HG03196 (cell line): ENCODE data around the gene RAB11FIP4.

Experiments used
- ATAC-seq: cut with Tn5 transposase; IDR thresholded peaks from one replicate; pipeline ENCODE4 v1.9.1; 2021; ENCODE audit not compliant: unreplicated experiment

The RAB11FIP4 gene

GRCh38 chr17:31385428-31386285, 5.8 kb upstream of the RAB11FIP4 start:
- no peak for ATAC-seq

GRCh38 chr17:31386542-31387075, 4.9 kb upstream of the RAB11FIP4 start:
- ATAC-seq: no peak

GRCh38 chr17:31387438-31387837, 4.0 kb upstream of the RAB11FIP4 start:
- no peak for ATAC-seq

DNA sequence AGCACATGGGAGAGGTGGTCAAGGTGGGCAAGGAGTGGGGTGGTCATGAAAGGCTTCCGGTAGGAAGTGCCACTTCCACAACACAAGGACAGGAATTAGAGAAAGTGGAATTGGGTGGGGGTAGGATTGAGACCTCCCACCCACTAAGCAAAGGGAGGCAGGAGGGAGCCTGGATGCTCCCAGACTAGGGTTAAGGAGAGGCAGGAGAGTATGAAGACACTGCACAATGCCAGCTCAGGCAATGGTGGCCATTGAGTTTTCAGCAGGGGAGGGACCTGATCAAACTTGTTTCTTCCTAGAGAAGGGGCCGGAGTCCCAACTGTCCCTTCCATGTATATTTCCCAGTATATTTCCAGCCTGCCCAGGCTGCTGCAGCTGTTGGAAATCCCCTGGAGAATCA, 3.1 kb upstream of the RAB11FIP4 start:
- no peak for ATAC-seq

DNA sequence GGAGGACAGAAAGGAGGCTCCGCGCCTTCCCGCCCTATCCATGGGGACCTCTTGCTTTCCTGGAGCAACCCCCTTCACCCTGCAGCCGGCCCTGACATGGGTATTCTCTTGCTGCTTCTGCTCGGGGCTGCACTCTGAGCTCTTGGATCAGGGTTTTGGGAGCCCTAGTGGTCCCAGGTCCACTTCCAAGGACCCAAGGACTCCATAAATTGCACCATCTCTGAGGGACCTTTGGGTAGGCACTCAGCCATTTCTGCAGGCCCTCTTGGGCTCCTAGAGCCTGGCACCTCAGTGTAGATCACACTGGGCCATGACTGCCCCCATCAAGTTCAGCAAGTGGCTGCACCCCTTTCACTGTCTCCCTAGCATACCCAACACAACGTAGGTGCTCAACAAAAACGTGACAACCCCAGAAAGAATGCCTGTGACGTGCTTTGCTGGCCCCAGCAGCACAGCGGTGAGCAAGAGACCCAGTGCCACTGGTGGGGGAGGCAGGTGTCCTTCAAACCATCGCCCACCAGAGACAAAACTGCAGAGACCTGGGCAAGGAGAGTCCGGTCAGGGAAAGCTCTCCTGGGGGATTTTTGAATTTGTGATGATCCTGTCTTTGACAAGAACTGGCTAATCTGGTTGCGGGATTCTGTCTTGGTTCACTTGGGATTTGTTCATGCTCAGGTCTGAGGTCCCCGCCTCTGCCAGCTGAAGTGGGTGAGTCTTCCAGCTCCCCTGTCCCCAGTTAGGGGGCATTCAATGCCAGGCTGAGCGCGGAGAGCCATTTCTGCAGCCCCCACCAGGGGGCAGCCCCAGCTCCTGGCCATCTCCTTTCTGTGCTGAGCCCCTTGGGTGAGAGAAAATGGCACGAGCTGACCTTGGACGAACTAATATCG, 2.5 kb upstream of the RAB11FIP4 start:
- ATAC-seq: no peak

- ATAC-seq: no peak
These were observed 1.7 kb upstream of the RAB11FIP4 start for GRCh38 chr17:31389657-31390381.

- ATAC-seq: no peak
These were observed 1.1 kb upstream of the RAB11FIP4 start for GRCh38 chr17:31390426-31390747.

DNA sequence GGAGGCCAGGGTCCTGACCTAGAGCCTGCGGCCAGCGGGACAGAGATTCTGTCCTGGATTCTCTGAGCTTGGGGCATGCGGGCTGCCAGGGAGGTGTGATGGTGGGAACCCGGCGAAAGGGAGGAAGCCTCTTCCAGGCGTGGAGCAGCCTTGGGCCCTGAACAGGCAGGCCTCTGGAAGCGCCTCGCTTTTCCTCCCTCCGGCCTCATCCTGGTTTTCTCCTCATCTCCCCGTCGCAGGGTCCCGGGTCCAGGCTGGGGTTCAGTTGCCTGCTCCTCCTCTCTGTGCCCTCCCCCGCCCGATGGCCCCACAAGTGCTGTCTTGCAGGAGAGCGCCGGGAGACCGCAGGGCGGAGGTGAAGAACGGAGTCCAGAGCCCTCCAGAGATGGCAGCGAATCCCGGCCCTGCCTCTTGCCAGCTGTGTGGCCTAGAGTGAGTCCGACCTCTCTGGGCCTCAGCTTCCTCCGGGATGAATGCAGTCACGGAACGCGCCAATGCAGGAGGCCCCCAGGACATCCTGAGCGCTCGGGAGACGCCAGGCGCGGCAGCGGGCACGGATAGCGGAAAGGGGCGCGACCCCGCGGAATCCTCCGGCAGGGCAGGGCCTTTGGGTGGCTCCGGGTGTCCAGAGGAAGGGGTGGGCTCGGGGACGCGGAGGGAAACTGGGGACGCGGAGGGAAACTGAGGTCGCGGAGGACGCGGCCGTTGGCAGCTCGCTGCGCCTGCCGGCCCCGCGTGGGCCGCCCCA, 553 bp upstream of the RAB11FIP4 start:
- ATAC-seq: no peak

DNA sequence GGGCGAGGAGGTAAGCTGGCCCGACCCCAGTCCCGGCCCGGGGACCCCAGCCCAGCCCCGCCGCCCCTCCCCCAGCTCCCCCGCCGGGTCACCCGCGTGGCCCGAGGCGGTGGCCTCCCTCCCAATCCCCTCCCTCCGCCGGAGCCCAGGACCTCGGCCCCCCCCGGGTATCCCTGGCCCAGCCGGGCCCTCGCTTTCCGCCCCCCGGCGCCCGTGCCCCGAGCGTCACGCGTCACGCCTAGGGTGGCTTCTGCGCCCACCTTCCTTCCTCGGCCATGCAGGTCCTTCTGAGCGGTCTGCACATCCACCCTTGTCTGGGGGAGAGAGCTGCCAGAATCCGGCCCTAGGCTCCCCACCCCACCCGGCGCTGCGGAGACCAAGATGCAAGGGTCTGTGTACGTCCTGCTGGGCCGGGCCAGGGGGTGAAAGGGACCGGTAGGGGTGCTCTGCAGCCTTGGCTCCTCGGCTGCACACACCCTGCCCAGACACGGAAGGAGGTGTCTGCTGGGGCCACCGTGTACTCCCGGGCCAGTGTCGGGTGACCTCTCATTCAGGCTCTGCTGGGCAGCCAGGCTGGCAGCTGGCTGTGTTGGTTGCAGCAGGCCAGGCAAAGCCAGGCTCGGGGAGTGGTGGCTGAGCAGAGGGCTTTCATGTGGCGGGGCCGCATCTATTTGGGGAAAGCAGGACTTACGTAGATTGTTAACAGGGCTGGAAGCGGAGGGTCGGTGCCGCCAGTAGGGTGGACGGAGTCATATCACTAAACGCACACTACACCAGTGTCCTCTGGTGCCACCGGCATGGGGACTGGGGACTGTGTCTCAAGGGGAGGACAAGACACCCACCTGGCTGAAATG, 754 bp downstream of the RAB11FIP4 start:
- ATAC-seq: no peak

DNA sequence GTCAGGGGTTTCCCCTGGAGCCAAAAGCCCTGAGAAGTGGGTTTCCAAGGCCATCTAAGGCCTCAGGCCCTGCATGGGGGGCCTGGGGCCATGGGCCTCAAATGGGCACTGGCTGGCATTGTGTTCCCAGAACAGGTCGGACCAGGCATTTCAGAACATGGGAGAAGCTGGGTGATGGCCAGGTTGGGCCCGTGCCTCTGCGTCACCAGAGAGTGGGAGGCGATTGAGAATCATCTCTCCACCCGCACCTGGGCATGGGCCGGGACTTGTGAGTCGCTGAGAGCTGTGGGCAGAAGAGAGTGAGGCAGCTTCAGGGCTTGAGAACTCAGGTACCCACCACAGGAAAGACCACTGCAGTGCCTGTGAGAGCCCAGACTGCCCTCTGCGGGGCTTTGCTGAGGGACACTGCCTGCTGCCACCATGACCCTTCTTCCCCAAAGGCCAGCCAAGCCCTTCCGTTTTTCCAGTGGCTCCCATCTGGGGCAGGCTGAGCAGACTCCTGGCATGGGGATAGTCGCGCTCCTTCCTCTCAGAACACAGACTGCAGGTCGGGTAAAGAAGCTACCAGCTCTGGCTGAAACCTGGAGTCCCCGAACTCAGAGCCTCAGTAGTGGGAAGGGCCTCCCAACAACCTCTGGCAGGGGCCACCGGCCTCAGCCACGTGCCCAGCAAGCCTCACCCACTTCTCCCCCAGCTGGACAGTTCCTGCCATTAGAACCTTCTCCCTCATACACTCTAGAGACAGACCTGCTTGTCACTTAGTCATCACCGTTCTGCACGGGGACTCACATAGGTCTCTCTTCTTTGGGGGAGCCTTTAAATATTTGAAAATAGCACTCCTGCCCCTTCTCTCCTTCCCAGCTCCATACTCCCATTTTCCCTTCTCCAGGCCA, 1.6 kb downstream of the RAB11FIP4 start:
- ATAC-seq: no peak

DNA sequence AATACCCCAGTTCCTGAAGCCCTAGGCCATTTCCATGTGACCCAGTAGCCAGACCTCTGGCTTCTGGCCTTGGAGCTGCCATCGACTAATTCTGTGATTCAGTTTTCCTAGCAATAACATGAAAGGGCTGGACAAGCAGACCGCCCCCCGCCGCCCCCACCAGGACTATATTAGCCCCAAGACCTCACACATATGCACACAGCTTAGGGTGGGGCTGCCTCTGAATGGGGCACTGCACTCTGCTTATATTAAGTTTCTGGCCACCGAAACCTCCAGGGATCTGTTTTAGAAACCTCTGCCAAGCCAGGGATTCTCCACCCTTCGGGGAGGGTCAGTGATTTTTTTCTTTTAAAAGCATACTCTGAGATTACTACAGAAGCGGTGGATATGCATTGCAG, 2.3 kb downstream of the RAB11FIP4 start:
- ATAC-seq: no peak

GRCh38 chr17:31394544-31394943, 3.1 kb downstream of the RAB11FIP4 start:
- ATAC-seq: no peak

- no peak for ATAC-seq
These were observed 5.9 kb downstream of the RAB11FIP4 start for GRCh38 chr17:31397256-31397939.

GRCh38 chr17:31398381-31399311, 7.2 kb downstream of the RAB11FIP4 start:
- ATAC-seq: no peak

DNA sequence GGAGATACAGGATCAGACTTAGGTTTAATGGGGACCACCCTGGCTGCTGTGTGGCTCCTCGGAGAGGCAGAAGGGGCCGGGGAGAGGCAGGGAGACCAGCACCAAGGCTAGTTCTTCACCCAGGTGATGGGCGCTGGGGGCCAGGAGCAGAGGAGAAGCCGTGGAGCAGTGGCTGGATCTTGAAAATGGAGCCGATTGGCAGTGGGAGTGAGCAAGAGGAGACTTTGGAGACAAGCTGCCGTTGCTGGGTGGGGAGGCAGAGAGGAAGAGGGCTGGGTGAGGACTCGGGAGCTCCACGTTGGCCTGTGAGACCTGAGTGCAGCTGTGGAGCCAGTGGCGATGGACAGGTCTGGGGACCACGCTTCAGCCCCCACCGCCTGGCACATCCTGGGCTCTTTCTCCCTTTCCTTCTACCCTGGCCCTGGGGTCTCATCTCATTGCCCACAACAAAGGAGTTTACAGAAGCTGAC, 9.0 kb downstream of the RAB11FIP4 start:
- no peak for ATAC-seq

GRCh38 chr17:31401456-31402254, 10.2 kb downstream of the RAB11FIP4 start:
- ATAC-seq: no peak
